Small intestine (tissue), 7 donors: ENCODE results near the gene GADD45B. TPM values are rescaled to one million over a fixed set of nuclear protein-coding genes. Genes with fewer than 3 reads are reported as not detected.

Experiments used
- DNase-seq, 2 donors: peaks; one replicate each; pipeline versions ENCODE4 v3.0.0 to v3.0.0-alpha.2; 2013
- FAIRE-seq: peaks from 2 replicates; lab custom pipeline; 2012; peaks lifted over from hg19 to GRCh38; lab: Jason Lieb, UNC
- H3K27ac ChIP-seq, 3 donors: one replicate each; pipeline ENCODE4 v1.5.1; 2013; ENCODE audit warnings: low read length in 2 of 3, mild to moderate bottlenecking in 2 of 3, control low read depth in 1 of 3, inconsistent platforms in 1 of 3, low read depth in 1 of 3, moderate library complexity in 1 of 3
- H3K27me3 ChIP-seq, 3 donors: one replicate each; pipeline ENCODE4 v1.6.1; 2013; ENCODE audit warnings: low read length in 3 of 3, inconsistent platforms in 1 of 3; ENCODE audit not compliant: control insufficient read depth in 3 of 3, insufficient read depth in 3 of 3
- H3K36me3 ChIP-seq, 3 donors: one replicate each; pipeline ENCODE4 v1.6.1; 2013; ENCODE audit warnings: low read length in 3 of 3, inconsistent platforms in 1 of 3, low read depth in 1 of 3, mild to moderate bottlenecking in 1 of 3, moderate library complexity in 1 of 3; ENCODE audit not compliant: control insufficient read depth in 3 of 3, insufficient read depth in 2 of 3
- H3K4me1 ChIP-seq, 3 donors: one replicate each; pipeline ENCODE4 v1.6.1; 2013; ENCODE audit warnings: low read length in 2 of 3, inconsistent platforms in 1 of 3, low read depth in 1 of 3, mild to moderate bottlenecking in 1 of 3, moderate library complexity in 1 of 3; ENCODE audit not compliant: control insufficient read depth in 3 of 3, insufficient read depth in 2 of 3
- H3K4me3 ChIP-seq, 3 donors: one replicate each; pipeline ENCODE4 v1.5.1; 2013; ENCODE audit warnings: low read length in 3 of 3, control low read depth in 1 of 3, inconsistent platforms in 1 of 3, low read depth in 1 of 3, mild to moderate bottlenecking in 1 of 3, moderate library complexity in 1 of 3
- H3K9me3 ChIP-seq, 2 donors: one replicate each; pipeline ENCODE4 v1.6.1; 2013; ENCODE audit warnings: low read depth in 1 of 2, low read length in 1 of 2; ENCODE audit not compliant: control insufficient read depth in 2 of 2, insufficient read depth in 1 of 2
- WGBS, 3 donors: extraction: QIAGEN DNeasy Blood & Tissue Kit; methylation state at CpG; one replicate each; pipeline ENCODE4 v1.1.7; 2013; 5-methylcytosine and 5-hydroxymethylcytosine counted together
- polyA plus RNA-seq, 4 donors: library from polyadenylated mRNA; stranded (reverse) in 3 of 4; unstranded in 1 of 4; fragments of 200-250 nt in 3 of 4; fragments of 120-200 nt in 1 of 4; gene quantifications; one replicate each; pipeline versions ENCODE4 v1.2.1 to v1.2.3, GENCODE V29; 2013
- donor health status: healthy with polysubstance abuse.
- donor health status: control.
- donor health status: control.
- donor health status: Bipolar disorder and iron deficiency.
- donor health status: healthy.

GADD45B gene
- polyA plus RNA-seq, 4 donors, result 12.1 to 40.4 (median 15.1) TPM

DNA sequence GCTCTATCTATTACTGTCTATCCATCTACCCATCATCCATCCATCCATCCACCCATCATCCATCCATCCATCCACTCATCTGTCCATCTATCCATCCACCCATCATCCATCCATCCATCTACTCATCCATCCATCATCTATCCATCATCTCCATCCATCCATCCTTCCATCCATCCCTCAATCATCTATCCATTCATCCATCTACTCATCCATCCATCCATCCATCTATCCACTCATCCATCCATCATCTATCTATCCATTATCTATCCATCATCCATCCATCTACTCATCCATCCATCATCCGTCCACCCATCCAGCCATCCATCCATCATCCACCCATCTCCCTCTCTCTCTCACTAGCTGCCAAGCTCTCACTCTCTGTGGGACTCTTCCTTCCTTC lies 35.4 kb upstream of the GADD45B start:
- DNase-seq, result no peak
- no peaks in the 10 kb centered on the region for H3K27me3 ChIP-seq
- H3K4me1 ChIP-seq, result no peaks in the 10 kb centered on the region
- no peak for FAIRE-seq
- no peak overlapping the region for H3K27ac ChIP-seq
- no peak overlapping the region for H3K4me3 ChIP-seq
- H3K9me3 ChIP-seq, result no peaks in the 10 kb centered on the region
- peaks cover 0 to 77% (median 7%) of the 10 kb centered on the region in 3 donors for H3K36me3 ChIP-seq
- WGBS, 3 donors, result 96 to 100% (median 96%) methylated on average over 1 of the region's 1 CpG

DNA sequence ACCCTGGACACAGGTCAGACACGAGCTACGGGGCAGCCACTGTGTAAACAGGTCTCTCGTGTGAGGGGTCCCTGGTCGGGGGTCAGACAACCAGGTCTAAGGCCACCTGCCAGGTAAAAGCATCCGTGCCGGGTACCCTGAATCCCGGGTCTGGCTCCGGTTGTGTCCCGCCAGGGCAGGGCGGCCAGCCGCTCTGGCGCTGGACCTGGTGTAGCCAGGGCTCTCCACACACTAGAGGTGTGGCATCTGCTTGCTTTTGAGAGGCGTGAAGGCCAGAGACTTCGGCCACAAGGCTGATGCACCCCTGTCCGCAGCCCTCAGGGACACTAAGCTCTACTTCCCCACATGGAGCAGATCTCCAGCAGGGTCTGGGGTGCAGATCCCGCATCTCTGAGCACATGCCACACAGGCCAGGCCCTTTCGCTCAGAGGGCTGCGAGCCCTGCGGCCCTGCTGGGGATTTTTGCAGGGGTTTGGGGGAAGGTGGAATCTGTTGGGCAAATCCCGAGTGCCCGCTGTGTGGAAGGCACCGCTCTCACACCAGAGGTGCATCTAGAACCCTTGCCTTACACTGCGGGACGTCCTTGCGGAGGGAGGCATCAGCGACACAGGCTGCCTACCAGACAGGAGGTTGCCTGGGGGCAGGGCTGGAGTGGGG lies 34.7 kb upstream of the GADD45B start:
- 95 to 98% (median 98%) methylated on average over 26 of the region's 26 CpGs for WGBS, 3 donors
- Histone ChIP-seq H3K9me3 (no peaks in the 10 kb centered on the region), H3K4me1 (peaks cover 0 to under 1% (median 0%) of the 10 kb centered on the region in 3 donors), H3K4me3 (no peak overlapping the region), H3K27ac (no peak overlapping the region), H3K27me3 (no peaks in the 10 kb centered on the region), H3K36me3 (peaks cover 0 to 74% (median 7%) of the 10 kb centered on the region in 3 donors)
- FAIRE-seq (no peak), DNase-seq (no peak)

DNA sequence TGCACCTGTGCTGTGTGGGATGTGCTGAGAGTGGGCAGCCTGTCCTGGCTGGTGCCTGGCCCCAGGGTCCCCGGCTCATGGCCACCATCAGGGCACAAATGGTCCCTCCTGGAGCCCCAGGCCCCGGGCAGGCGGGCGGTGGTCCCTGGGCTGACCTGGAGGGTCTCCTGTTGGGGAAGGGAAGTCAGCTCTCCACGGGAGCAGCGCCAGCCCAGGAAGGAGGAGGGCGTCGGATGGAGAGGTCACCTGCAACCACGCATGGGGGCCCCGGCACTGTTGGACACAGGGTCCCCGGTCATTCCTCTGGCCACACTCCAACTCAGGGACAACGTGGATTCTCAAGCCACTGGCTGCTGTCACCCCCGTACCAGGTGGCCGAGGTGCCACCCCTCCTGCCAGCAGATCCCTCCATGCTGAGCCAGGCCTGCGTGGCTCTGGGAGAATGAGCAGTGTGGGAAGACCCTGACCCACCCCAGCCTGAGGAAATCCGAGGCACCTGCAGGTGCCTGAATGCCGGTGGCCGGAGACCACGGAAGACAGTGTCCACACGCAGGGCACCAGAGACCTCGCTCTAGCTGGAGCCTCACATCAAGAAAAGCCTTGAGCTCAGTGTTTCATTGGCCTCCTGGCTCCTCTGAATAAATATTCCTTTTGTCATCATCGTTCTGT lies 32.7 kb upstream of the GADD45B start:
- H3K27me3 ChIP-seq, result no peaks in the 10 kb centered on the region
- FAIRE-seq (no peak), DNase-seq (no peak)
- WGBS, 3 donors, result 92 to 95% (median 94%) methylated on average over 22 of the region's 22 CpGs
- peaks cover 0 to 70% (median 7%) of the 10 kb centered on the region in 3 donors for H3K36me3 ChIP-seq
- H3K4me1 ChIP-seq, result peaks cover 0 to 3% (median 0%) of the 10 kb centered on the region in 3 donors
- no peaks in the 10 kb centered on the region for H3K9me3 ChIP-seq
- no peak overlapping the region for H3K27ac ChIP-seq
- H3K4me3 ChIP-seq, result no peak overlapping the region

DNA sequence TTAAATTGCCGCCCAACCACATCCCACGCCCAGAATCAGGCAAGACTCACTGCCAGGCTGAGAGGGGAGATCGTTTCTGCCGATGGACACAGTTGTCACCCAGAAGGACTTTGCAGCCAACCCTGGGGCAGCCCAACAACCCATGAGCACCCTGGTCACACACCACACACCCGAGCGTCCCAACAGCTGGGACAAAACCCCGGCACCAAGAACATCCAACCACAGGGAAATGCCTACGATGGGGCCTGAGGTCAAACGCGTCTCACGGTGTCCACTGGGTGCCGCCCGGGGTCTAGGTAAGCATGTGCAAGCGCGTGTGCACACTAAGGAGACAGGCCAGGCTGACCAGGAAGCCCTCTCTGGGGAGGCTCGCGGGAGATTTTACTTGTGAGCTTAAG lies 32.1 kb upstream of the GADD45B start:
- no peak for FAIRE-seq
- Histone ChIP-seq H3K36me3 (peaks cover 0 to 71% (median 7%) of the 10 kb centered on the region in 3 donors), H3K9me3 (no peaks in the 10 kb centered on the region), H3K4me1 (peaks cover 0 to 3% (median 0%) of the 10 kb centered on the region in 3 donors), H3K4me3 (no peak overlapping the region), H3K27ac (no peak overlapping the region), H3K27me3 (no peaks in the 10 kb centered on the region)
- 90 to 95% (median 91%) methylated on average over 17 of the region's 17 CpGs for WGBS, 3 donors
- no peak for DNase-seq

DNA sequence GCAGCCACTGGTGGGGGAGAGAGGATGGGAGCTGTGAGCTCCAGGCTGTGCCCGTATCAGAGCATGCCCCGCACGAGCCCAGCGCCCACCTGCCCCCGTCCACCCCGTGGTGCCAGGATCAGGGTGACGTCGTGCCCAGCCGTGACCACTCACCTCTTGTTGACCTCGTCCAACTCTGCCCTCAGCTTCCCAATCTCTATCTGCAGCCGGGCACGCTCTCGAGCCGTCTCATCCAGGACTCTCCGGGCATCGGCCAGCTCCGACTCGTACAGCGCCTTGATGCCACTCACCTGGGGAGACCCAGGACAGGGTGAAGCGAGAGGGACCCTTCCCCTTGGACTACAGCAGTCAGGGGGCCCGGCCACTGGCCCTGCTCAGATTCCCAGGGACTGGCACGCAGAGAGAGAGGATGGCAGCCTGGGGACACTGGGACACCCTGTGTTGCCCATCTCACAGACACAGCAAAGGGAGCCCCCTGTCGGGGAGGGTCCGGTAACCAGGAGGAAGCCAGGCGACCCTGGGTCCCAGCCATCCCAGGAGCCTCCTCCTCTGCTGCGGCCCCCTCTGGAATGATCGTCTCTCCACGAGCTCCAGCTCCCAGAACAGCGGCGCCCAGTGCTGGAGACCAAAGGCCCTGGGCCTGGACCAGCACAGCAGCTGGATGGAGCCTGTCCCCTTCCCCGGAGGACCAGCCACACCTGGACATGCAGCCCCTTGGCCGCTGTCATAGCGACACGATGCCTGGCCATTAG lies 31.5 kb upstream of the GADD45B start:
- Histone ChIP-seq H3K9me3 (no peaks in the 10 kb centered on the region), H3K27me3 (no peaks in the 10 kb centered on the region), H3K4me3 (no peak overlapping the region), H3K4me1 (peaks cover 0 to 3% (median 0%) of the 10 kb centered on the region in 3 donors), H3K36me3 (peaks cover 0 to 72% (median 7%) of the 10 kb centered on the region in 3 donors), H3K27ac (no peak overlapping the region)
- DNase-seq (no peak), FAIRE-seq (no peak)
- WGBS, 3 donors, result 93 to 95% (median 94%) methylated on average over 34 of the region's 34 CpGs

DNA sequence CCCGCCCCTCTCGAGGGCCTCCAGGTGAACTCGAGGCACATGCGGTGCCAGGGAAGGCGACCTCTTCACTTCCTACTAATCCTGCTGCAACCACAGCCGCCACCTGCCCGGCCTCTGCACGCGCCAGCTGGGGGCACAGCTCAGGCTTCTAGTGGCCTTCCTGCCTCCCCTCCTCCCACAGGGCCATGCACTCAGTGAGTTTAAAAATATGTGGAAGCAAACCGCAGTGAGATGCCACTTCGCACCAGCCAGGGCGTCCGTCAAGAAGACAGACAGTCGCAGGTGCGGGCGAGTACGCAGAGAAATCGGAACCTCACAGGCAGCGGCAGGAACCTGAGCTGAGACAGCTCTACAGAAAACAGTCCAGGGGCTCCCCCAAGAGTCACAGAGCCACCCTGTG lies 29.5 kb upstream of the GADD45B start:
- WGBS, 3 donors, result 63 to 90% (median 80%) methylated on average over 17 to 19 of the region's 19 CpGs
- Histone ChIP-seq H3K27me3 (no peaks in the 10 kb centered on the region), H3K4me3 (no peak overlapping the region), H3K4me1 (peaks cover 0 to 3% (median 0%) of the 10 kb centered on the region in 3 donors), H3K9me3 (no peaks in the 10 kb centered on the region), H3K36me3 (peaks cover 0 to 77% (median 4%) of the 10 kb centered on the region in 3 donors), H3K27ac (no peak overlapping the region)
- DNase-seq, result no peak
- no peak for FAIRE-seq

DNA sequence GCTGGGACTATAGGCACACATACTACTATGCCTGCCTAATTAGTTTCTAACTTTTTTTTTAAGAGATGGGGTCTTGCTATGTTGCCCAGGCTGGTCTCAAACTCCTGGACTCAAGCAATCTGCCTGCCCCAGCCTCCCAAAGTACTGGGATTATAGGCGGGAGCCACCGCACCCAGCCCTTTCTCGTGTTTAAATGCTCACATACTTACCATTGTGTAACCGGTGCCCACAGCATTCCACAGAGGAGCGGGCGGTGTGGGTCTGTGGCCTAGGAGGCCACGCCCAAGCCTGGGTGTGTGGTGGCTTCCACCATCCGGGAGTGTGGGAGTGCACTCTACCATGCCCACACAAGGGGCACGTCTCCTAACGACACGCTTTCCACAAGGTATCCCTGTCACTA lies 26.9 kb upstream of the GADD45B start:
- no peak for FAIRE-seq
- no peak for DNase-seq
- H3K27ac ChIP-seq, result no peak overlapping the region
- H3K9me3 ChIP-seq, result no peaks in the 10 kb centered on the region
- 95 to 99% (median 96%) methylated on average over 11 of the region's 11 CpGs for WGBS, 3 donors
- no peaks in the 10 kb centered on the region for H3K27me3 ChIP-seq
- peaks cover 0 to 3% (median 0%) of the 10 kb centered on the region in 3 donors for H3K4me1 ChIP-seq
- H3K4me3 ChIP-seq, result no peak overlapping the region
- peaks cover 0 to 63% (median 0%) of the 10 kb centered on the region in 3 donors for H3K36me3 ChIP-seq

DNA sequence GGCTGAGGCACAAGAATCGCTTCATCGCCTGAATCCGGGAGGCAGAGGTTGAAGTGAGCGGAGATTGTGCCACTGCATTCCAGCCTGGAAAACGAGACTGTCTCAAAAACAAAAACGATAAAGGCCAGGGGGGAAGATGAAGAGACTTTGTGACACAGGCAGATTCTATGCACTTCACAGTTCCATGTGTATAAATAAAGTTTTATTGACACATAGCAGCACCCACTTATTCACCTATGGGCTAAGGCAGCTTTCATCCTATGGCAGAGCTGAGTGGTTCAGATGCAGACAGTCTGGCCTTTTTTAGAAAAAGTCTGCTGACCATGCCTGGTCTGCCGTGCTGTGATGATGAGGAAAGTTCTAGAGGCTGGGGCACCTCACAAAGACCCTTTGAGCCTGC lies 24.8 kb upstream of the GADD45B start:
- Histone ChIP-seq H3K9me3 (no peaks in the 10 kb centered on the region), H3K36me3 (peaks cover 0 to 51% (median 0%) of the 10 kb centered on the region in 3 donors), H3K4me3 (no peak overlapping the region), H3K27me3 (no peaks in the 10 kb centered on the region), H3K4me1 (peaks cover 2 to 9% (median 5%) of the 10 kb centered on the region in 3 donors), H3K27ac (no peak overlapping the region)
- 95 to 98% (median 96%) methylated on average over 7 of the region's 7 CpGs for WGBS, 3 donors
- DNase-seq, result no peak
- FAIRE-seq, result no peak
